ENCODE data around the gene CXCL1. TPM values are rescaled to one million over a fixed set of nuclear protein-coding genes. Genes with fewer than 3 reads are reported as not detected.

Gene CXCL1
- total and polyA plus RNA-seq, 3 experiments from 2014 or later, result not detected

DNA sequence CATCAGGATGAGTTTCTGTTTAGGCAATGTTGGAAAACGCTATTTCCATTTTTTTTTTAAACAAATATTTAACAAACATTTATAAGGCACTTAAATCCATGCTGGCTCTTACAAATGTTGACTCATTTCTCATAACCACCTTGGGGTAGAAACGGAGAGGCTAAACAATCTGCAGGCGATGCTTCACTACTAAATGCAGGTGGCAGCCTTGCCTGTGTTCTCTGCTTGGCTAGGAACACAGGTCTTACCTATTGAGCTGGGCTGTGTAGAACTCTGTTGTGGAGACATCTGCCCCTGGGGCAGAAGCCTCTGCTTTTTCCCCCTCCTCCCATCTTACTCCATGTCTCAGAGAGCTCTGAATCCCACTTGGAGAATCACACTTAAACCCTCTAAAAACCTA is 1.4 kb upstream of the CXCL1 start:
- no peaks in the 10 kb centered on the region for H3K27me3 ChIP-seq (ENCODE audit: insufficient read depth, low read length, poor library complexity, severe bottlenecking)
- peaks cover 0 to 6% (median 3%) of the 10 kb centered on the region in 5 donors for H3K9me3 Mint-ChIP-seq
- ChIA-PET POLR2A (no interaction called here), CTCF (no interaction called here)
- H3K4me1 ChIP-seq (ENCODE audit: insufficient read depth, low read length), result no peaks in the 10 kb centered on the region
- no peaks in the 10 kb centered on the region for H3K36me3 ChIP-seq (ENCODE audit: insufficient read depth, low read length)
- no peak overlapping the region for H3K27ac ChIP-seq (ENCODE audit: low read depth, low read length)
- no peak overlapping the region for H3K4me3 ChIP-seq (ENCODE audit: low read length)
- no peak overlapping the region for H3K4me3 Mint-ChIP-seq
- no peak for DNase-seq
- no peaks in the 10 kb centered on the region for H3K36me3 Mint-ChIP-seq
- peaks cover 13 to 18% of the 10 kb centered on the region in 2 donors for H3K27me3 Mint-ChIP-seq
- H3K9me3 ChIP-seq (ENCODE audit: low read length), result no peaks in the 10 kb centered on the region
- no peak overlapping the region for H3K27ac Mint-ChIP-seq
- no peaks in the 10 kb centered on the region for H3K4me1 Mint-ChIP-seq

DNA sequence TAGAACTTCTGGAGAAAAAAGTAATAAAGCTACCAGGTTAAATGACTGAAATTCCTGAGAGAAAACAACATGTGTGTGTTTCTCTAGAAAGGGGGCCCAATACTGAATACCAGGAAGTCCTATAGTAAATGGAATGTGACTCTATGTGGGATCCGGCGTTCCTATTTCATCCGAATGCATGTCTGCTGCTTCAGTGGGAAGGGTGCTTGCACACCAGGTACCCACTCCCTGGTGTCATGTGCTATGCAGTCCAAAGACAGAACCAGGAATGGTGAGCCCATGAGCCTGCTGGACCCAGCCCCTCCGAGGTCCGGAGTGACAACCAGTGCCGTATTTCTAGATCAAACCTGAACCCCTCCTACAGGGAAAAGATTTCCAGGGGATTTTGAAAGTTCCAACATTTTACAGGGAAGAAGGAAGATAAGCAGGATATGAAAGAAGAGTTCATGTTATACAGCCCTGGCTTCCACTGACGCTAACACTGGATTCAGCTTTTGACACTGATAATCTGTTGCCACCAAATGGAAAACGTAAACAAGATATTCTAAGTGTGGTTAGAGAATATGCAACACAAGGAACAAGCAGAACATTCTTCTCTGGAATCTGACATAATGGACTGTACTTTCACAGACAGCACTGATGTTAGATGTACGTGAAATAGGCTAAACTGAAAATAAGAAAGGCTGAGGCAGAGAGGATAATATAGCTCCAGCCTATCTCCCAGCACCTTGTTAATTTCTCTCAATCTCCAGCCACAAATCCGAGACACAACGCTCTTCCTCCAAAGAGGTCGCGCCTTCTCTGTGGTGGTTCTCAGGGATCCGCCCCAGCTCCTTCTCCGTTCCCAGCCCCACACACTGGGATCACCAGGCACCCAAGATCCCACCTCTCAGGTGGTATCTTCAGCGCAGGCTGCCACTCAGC is 725 bp upstream of the CXCL1 start:
- Histone ChIP-seq H3K4me3 (ENCODE audit: low read length) (no peak overlapping the region), H3K27ac (ENCODE audit: low read depth, low read length) (no peak overlapping the region), H3K9me3 (ENCODE audit: low read length) (no peaks in the 10 kb centered on the region), H3K4me1 (ENCODE audit: insufficient read depth, low read length) (no peaks in the 10 kb centered on the region), H3K27me3 (ENCODE audit: insufficient read depth, low read length, poor library complexity, severe bottlenecking) (no peaks in the 10 kb centered on the region), H3K36me3 (ENCODE audit: insufficient read depth, low read length) (no peaks in the 10 kb centered on the region)
- H3K36me3 Mint-ChIP-seq, result no peaks in the 10 kb centered on the region
- H3K9me3 Mint-ChIP-seq, result peaks cover 0 to 6% (median 3%) of the 10 kb centered on the region in 5 donors
- ChIA-PET CTCF (no interaction called here), POLR2A (no interaction called here)
- H3K27ac Mint-ChIP-seq, result no peak overlapping the region
- H3K27me3 Mint-ChIP-seq, result peaks cover 13 to 18% of the 10 kb centered on the region in 2 donors
- no peak for DNase-seq
- H3K4me3 Mint-ChIP-seq, result no peak overlapping the region
- H3K4me1 Mint-ChIP-seq, result no peaks in the 10 kb centered on the region

DNA sequence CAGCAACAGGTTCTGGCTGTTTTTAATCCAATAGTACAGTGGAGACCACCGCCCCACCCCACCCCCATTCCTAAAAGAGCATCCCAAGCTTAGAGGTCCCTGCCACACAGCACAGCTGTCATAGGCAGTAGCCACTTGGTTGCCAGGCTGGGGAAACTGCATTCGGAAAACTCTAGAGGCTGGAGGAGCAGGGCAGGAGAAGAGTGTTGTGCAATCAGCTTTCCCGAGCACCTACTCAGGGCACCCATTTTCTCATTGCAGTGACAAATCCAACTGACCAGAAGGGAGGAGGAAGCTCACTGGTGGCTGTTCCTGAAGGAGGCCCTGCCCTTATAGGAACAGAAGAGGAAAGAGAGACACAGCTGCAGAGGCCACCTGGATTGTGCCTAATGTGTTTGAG is 1.1 kb downstream of the CXCL1 start:
- ChIA-PET POLR2A (no interaction called here), CTCF (no interaction called here)
- no peaks in the 10 kb centered on the region for H3K9me3 ChIP-seq (ENCODE audit: low read length)
- no peaks in the 10 kb centered on the region for H3K27me3 ChIP-seq (ENCODE audit: insufficient read depth, low read length, poor library complexity, severe bottlenecking)
- Mint-ChIP-seq H3K4me1 (no peaks in the 10 kb centered on the region), H3K36me3 (no peaks in the 10 kb centered on the region), H3K27ac (no peak overlapping the region), H3K9me3 (peaks cover 0 to 6% (median 3%) of the 10 kb centered on the region in 5 donors), H3K4me3 (no peak overlapping the region), H3K27me3 (peaks cover 13 to 14% of the 10 kb centered on the region in 2 donors)
- H3K27ac ChIP-seq (ENCODE audit: low read depth, low read length), result no peak overlapping the region
- no peak overlapping the region for H3K4me3 ChIP-seq (ENCODE audit: low read length)
- no peak for DNase-seq
- no peaks in the 10 kb centered on the region for H3K4me1 ChIP-seq (ENCODE audit: insufficient read depth, low read length)
- no peaks in the 10 kb centered on the region for H3K36me3 ChIP-seq (ENCODE audit: insufficient read depth, low read length)

DNA sequence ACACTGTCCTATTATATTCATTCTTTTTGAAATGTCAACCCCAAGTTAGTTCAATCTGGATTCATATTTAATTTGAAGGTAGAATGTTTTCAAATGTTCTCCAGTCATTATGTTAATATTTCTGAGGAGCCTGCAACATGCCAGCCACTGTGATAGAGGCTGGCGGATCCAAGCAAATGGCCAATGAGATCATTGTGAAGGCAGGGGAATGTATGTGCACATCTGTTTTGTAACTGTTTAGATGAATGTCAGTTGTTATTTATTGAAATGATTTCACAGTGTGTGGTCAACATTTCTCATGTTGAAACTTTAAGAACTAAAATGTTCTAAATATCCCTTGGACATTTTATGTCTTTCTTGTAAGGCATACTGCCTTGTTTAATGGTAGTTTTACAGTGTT is 1.6 kb downstream of the CXCL1 start:
- no peak overlapping the region for H3K27ac Mint-ChIP-seq
- H3K9me3 Mint-ChIP-seq, result peaks cover 0 to 6% (median 3%) of the 10 kb centered on the region in 5 donors
- H3K4me3 Mint-ChIP-seq, result no peak overlapping the region
- H3K27ac ChIP-seq (ENCODE audit: low read depth, low read length), result no peak overlapping the region
- H3K27me3 Mint-ChIP-seq, result peaks cover 13 to 14% of the 10 kb centered on the region in 2 donors
- POLR2A ChIA-PET, result no interaction called here
- no peaks in the 10 kb centered on the region for H3K36me3 Mint-ChIP-seq
- CTCF ChIA-PET, result no interaction called here
- no peaks in the 10 kb centered on the region for H3K9me3 ChIP-seq (ENCODE audit: low read length)
- no peak for DNase-seq
- no peaks in the 10 kb centered on the region for H3K36me3 ChIP-seq (ENCODE audit: insufficient read depth, low read length)
- no peaks in the 10 kb centered on the region for H3K4me1 ChIP-seq (ENCODE audit: insufficient read depth, low read length)
- no peaks in the 10 kb centered on the region for H3K4me1 Mint-ChIP-seq
- no peaks in the 10 kb centered on the region for H3K27me3 ChIP-seq (ENCODE audit: insufficient read depth, low read length, poor library complexity, severe bottlenecking)
- no peak overlapping the region for H3K4me3 ChIP-seq (ENCODE audit: low read length)

DNA sequence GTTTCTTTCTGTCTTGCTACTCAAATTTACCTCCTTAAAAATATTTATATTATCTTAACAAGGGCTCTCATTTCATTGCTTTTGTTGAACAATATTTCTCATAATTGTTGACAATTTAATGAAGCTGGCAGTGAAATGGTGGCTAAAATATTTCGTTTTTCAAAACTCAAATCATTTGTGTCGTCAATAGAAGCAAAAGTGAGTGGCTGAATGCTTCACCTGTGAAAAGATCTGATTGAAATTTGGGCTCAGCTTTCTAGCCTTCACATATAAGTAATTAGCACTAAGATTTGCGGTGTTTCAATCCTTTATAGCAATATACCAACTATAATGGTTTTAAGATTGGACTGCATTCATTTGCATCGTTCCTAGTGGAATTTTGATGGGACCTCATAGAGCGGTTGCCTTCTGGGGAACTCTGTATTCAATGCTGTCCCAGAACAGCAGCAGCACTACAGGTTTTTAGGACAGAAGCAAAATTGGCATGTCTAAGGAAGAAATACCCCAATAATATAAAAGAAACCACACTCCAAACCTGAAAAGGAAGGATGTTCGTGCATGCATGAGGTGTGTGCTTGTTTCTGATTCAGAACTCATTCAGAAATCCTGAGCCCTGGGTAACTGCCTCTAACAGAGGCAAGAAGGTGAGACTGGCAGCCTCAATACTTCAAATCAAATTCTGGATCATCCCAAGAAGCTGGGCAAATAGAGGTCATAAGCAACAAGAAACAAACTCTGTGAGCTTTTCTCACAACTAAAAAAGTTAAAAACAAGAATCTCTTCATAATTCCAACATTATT is 2.5 kb downstream of the CXCL1 start:
- Histone ChIP-seq H3K4me3 (ENCODE audit: low read length) (no peak overlapping the region), H3K36me3 (ENCODE audit: insufficient read depth, low read length) (no peaks in the 10 kb centered on the region), H3K27ac (ENCODE audit: low read depth, low read length) (no peak overlapping the region), H3K27me3 (ENCODE audit: insufficient read depth, low read length, poor library complexity, severe bottlenecking) (no peaks in the 10 kb centered on the region), H3K9me3 (ENCODE audit: low read length) (no peaks in the 10 kb centered on the region), H3K4me1 (ENCODE audit: insufficient read depth, low read length) (no peaks in the 10 kb centered on the region)
- Mint-ChIP-seq H3K4me3 (no peak overlapping the region), H3K27ac (no peak overlapping the region), H3K4me1 (no peaks in the 10 kb centered on the region), H3K27me3 (peaks cover 13 to 14% of the 10 kb centered on the region in 2 donors), H3K9me3 (peaks cover 0 to 6% (median 3%) of the 10 kb centered on the region in 5 donors), H3K36me3 (no peaks in the 10 kb centered on the region)
- DNase-seq, result no peak
- ChIA-PET POLR2A (no interaction called here), CTCF (no interaction called here)

DNA sequence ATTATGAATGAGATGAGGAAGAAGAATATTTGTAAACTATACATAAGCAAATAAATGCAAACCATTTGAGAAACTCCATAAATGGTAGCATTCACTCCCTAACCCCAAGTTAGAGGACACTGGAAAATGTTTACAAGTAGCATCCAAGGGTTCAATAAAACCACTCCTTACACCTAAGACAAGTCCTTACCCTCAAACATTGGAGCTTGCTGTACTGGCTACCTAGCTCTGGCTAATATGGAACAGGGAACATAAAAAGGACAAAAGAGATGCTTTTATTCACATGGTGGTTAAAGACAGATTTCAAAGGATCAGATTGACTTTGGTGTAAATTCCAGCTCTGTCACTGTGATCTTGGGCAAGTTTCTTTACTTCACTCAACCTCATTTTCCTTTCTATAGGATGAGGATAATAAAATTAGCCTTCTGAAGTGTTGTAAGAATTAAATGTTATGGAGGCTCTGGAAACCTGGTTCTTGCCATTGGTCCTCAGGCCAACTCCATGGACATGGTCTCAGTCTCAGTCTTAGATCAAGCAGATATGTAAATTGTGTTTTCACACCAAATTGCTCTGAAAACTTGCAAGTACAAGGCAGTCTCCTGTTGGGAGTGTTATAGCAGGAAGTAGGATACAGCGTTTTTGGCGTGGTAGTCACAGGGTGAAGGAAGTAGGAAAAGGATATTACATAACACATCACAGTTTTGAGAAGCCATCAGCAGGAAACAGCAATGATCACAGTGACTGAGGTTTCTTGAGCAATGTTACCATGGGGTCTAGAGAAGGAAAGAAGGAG is 3.3 kb downstream of the CXCL1 start:
- DNase-seq, result no peak
- H3K4me1 Mint-ChIP-seq, result no peaks in the 10 kb centered on the region
- H3K27me3 Mint-ChIP-seq, result peaks cover 13 to 14% of the 10 kb centered on the region in 2 donors
- Histone ChIP-seq H3K27me3 (ENCODE audit: insufficient read depth, low read length, poor library complexity, severe bottlenecking) (no peaks in the 10 kb centered on the region), H3K9me3 (ENCODE audit: low read length) (no peaks in the 10 kb centered on the region), H3K4me1 (ENCODE audit: insufficient read depth, low read length) (no peaks in the 10 kb centered on the region), H3K27ac (ENCODE audit: low read depth, low read length) (no peak overlapping the region), H3K4me3 (ENCODE audit: low read length) (no peak overlapping the region), H3K36me3 (ENCODE audit: insufficient read depth, low read length) (no peaks in the 10 kb centered on the region)
- ChIA-PET POLR2A (no interaction called here), CTCF (no interaction called here)
- H3K27ac Mint-ChIP-seq, result no peak overlapping the region
- H3K36me3 Mint-ChIP-seq, result no peaks in the 10 kb centered on the region
- H3K4me3 Mint-ChIP-seq, result no peak overlapping the region
- peaks cover 0 to 6% (median 3%) of the 10 kb centered on the region in 5 donors for H3K9me3 Mint-ChIP-seq

DNA sequence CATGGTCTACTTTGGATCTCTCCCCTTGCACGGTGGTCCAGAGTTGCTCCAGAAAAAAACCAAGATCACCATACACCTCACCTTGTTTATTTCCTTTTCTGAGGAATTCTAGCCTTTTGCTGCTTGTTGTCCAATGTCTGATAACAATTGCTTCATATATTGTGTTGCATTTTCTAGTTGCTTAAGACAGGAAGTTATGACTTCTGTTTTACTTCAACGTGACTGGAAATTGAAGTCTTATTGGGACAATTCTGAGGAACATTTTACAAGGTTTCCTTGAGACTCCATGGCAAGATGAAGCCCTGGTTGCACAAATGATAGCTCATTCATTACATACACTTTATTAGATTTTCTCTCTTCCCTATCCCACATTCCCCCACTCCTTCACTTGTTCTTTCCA is 5.2 kb downstream of the CXCL1 start:
- Mint-ChIP-seq H3K27ac (no peak overlapping the region), H3K4me3 (no peak overlapping the region), H3K4me1 (no peaks in the 10 kb centered on the region), H3K27me3 (peaks cover 3 to 8% of the 10 kb centered on the region in 2 donors), H3K36me3 (no peaks in the 10 kb centered on the region), H3K9me3 (peaks cover 0 to 2% (median 0%) of the 10 kb centered on the region in 5 donors)
- no peak overlapping the region for H3K4me3 ChIP-seq (ENCODE audit: low read length)
- no peaks in the 10 kb centered on the region for H3K9me3 ChIP-seq (ENCODE audit: low read length)
- H3K27ac ChIP-seq (ENCODE audit: low read depth, low read length), result no peak overlapping the region
- DNase-seq, result no peak
- POLR2A ChIA-PET, result no interaction called here
- CTCF ChIA-PET, result no interaction called here
- H3K36me3 ChIP-seq (ENCODE audit: insufficient read depth, low read length), result no peaks in the 10 kb centered on the region
- no peaks in the 10 kb centered on the region for H3K27me3 ChIP-seq (ENCODE audit: insufficient read depth, low read length, poor library complexity, severe bottlenecking)
- H3K4me1 ChIP-seq (ENCODE audit: insufficient read depth, low read length), result no peaks in the 10 kb centered on the region

DNA sequence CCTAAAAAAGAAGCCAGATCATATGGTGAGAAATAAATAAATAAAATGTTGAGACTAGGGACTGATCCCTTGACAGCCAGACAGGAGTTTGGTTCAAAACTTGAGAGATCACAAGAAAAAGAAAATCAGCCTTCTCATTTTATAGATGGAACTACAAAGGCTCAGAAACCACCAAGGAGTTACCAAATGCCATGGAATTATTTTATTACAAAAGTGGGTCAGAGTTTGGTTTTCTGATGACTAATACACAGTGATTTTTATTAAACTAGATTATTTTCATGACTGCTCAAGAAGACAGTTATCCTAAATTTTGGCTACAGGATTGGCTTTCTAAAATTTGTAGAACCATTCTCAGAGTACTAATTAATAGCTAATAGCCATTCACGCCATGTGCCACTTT is 6.2 kb downstream of the CXCL1 start:
- ChIA-PET CTCF (no interaction called here), POLR2A (no interaction called here)
- no peak overlapping the region for H3K27ac Mint-ChIP-seq
- no peaks in the 10 kb centered on the region for H3K36me3 ChIP-seq (ENCODE audit: insufficient read depth, low read length)
- no peak for DNase-seq
- H3K27ac ChIP-seq (ENCODE audit: low read depth, low read length), result no peak overlapping the region
- no peaks in the 10 kb centered on the region for H3K9me3 Mint-ChIP-seq
- no peak overlapping the region for H3K4me3 ChIP-seq (ENCODE audit: low read length)
- H3K4me1 ChIP-seq (ENCODE audit: insufficient read depth, low read length), result no peaks in the 10 kb centered on the region
- H3K4me1 Mint-ChIP-seq, result no peaks in the 10 kb centered on the region
- no peaks in the 10 kb centered on the region for H3K27me3 ChIP-seq (ENCODE audit: insufficient read depth, low read length, poor library complexity, severe bottlenecking)
- H3K4me3 Mint-ChIP-seq, result no peak overlapping the region
- H3K36me3 Mint-ChIP-seq, result no peaks in the 10 kb centered on the region
- H3K9me3 ChIP-seq (ENCODE audit: low read length), result no peaks in the 10 kb centered on the region
- no peaks in the 10 kb centered on the region for H3K27me3 Mint-ChIP-seq

All from CD8-positive, alpha-beta memory T cell (primary cell).